KMS-11 (cell line): Measurements from ENCODE around the gene GUCY1A1.

Experiments
- H2AFZ ChIP-seq: fragments of 200-600 bp; sonication (generic); 2 replicates; pipeline ENCODE4 v1.6.1; 2016; ENCODE audit warnings: antibody characterized with exemption, mixed run types, low read depth
- H3K27ac ChIP-seq: fragments of 200-600 bp; sonication (generic); 2 replicates; pipeline ENCODE4 v1.6.1; 2016; ENCODE audit warnings: mild to moderate bottlenecking, mixed run types
- H3K27me3 ChIP-seq: fragments of 200-600 bp; sonication (generic); 2 replicates; pipeline ENCODE4 v1.6.1; 2017; ENCODE audit warnings: mild to moderate bottlenecking, low read depth, mixed run types, moderate library complexity; ENCODE audit not compliant: insufficient read depth
- H3K36me3 ChIP-seq: fragments of 200-600 bp; sonication (generic); 2 replicates; pipeline ENCODE4 v1.6.1; 2017; ENCODE audit warnings: mild to moderate bottlenecking, mixed run types; ENCODE audit not compliant: insufficient read depth
- H3K4me1 ChIP-seq: fragments of 200-600 bp; sonication (generic); 2 replicates; pipeline ENCODE4 v1.6.1; 2016; ENCODE audit warnings: mild to moderate bottlenecking, low read depth, mixed run types; ENCODE audit not compliant: poor library complexity, severe bottlenecking
- H3K4me2 ChIP-seq: fragments of 200-600 bp; sonication (generic); 2 replicates; pipeline ENCODE4 v1.7.0; 2016; ENCODE audit warnings: mild to moderate bottlenecking, mixed run types
- H3K4me3 ChIP-seq: fragments of 200-600 bp; sonication (generic); IDR thresholded peaks from 2 replicates; pipeline ENCODE4 v1.6.1; 2017; ENCODE audit warnings: low read depth, low read length, mixed read lengths; ENCODE audit not compliant: insufficient read depth
- H3K79me2 ChIP-seq: fragments of 200-600 bp; sonication (generic); 2 replicates; pipeline ENCODE4 v1.6.1; 2016; ENCODE audit warnings: low read depth, mixed run types; ENCODE audit not compliant: insufficient read depth
- H3K9ac ChIP-seq: fragments of 200-600 bp; sonication (generic); 2 replicates; pipeline ENCODE4 v1.6.1; 2016; ENCODE audit warnings: mild to moderate bottlenecking, mixed run types
- H4K20me1 ChIP-seq: fragments of 200-600 bp; sonication (generic); 2 replicates; pipeline ENCODE4 v1.6.1; 2016; ENCODE audit warnings: mild to moderate bottlenecking, mixed run types; ENCODE audit not compliant: insufficient read depth
- CTCF ChIP-seq: fragments of 200-600 bp; sonication (generic); conservative IDR thresholded peaks from 2 replicates; pipeline ENCODE4 v1.6.1; 2017; ENCODE audit warnings: low read depth, mild to moderate bottlenecking, antibody characterized with exemption, low read length, moderate library complexity, mixed read lengths

GUCY1A1 gene

GRCh38 chr4:155659176-155659575, 7.5 kb upstream of the GUCY1A1 start:
- Histone ChIP-seq H2AFZ (peak overlapping the region; percentile 58), H3K4me2 (peak overlapping the region; percentile 69), H3K27ac (peak overlapping the region; percentile 82)

GRCh38 chr4:155660436-155660835, 6.2 kb upstream of the GUCY1A1 start:
- Histone ChIP-seq H4K20me1 (no peaks in the 10 kb centered on the region), H3K36me3 (no peaks in the 10 kb centered on the region), H3K27ac (peak overlapping the region; percentile 82; the same call in 1 of the 2 replicates), H3K9ac (peak overlapping the region; percentile 39; the same call in 1 of the 2 replicates), H3K4me1 (peaks cover 79% of the 10 kb centered on the region), H3K4me3 (no peak overlapping the region), H3K4me2 (peak overlapping the region; percentile 69), H3K27me3 (no peaks in the 10 kb centered on the region), H2AFZ (peak overlapping the region; percentile 58), H3K79me2 (peaks cover under 1% of the 10 kb centered on the region; the same call in 1 of the 2 replicates)
- TF ChIP-seq CTCF: no peak

More at GRCh38 chr4:155659176-155659575, 7.5 kb upstream of the GUCY1A1 start:
- Histone ChIP-seq H3K79me2 (no peaks in the 10 kb centered on the region), H3K9ac (peak overlapping the region; percentile 39), H3K4me3 (no peak overlapping the region), H3K27me3 (no peaks in the 10 kb centered on the region), H3K4me1 (peaks cover 66% of the 10 kb centered on the region), H4K20me1 (no peaks in the 10 kb centered on the region), H3K36me3 (no peaks in the 10 kb centered on the region)
- no peak for TF ChIP-seq CTCF

- Histone ChIP-seq H3K4me3 (no peak overlapping the region), H3K27me3 (no peaks in the 10 kb centered on the region), H3K27ac (peak overlapping the region; percentile 99; the same call in 1 of the 2 replicates), H3K36me3 (no peaks in the 10 kb centered on the region), H2AFZ (0 out of 2 replicates have a peak overlapping the region, but pooled peaks have one; percentile 1), H4K20me1 (no peaks in the 10 kb centered on the region), H3K4me1 (peaks cover 44% of the 10 kb centered on the region), H3K79me2 (peaks cover 45% of the 10 kb centered on the region), H3K4me2 (peak overlapping the region; percentile 95), H3K9ac (peak overlapping the region; percentile 99; the same call in 1 of the 2 replicates)
- TF ChIP-seq CTCF: no peak
These were observed 1.6 kb upstream of the GUCY1A1 start for GRCh38 chr4:155665054-155665453.

GRCh38 chr4:155667222-155667567, 547 bp downstream of the GUCY1A1 start:
- peak overlapping the region; percentile 99 for H3K27ac ChIP-seq
- H3K36me3 ChIP-seq: no peaks in the 10 kb centered on the region
- peak overlapping the region; percentile 99 for H3K9ac ChIP-seq
- peak overlapping the region; percentile 57; the same call in 1 of the 2 replicates for H2AFZ ChIP-seq
- peaks cover 53% of the 10 kb centered on the region for H3K4me1 ChIP-seq
- no peak for TF ChIP-seq CTCF
- no peak overlapping the region for H3K4me3 ChIP-seq
- peak overlapping the region; percentile 95 for H3K4me2 ChIP-seq
- peaks cover 67% of the 10 kb centered on the region for H3K79me2 ChIP-seq
- H3K27me3 ChIP-seq: no peaks in the 10 kb centered on the region
- no peaks in the 10 kb centered on the region for H4K20me1 ChIP-seq
